Activated CD4-positive, alpha-beta T cell treated with anti-CD3 and anti-CD28 coated beads, Interleukin-2, amount 10 ng/mL, durations not matched to agents 7 days and 5 days (primary cell): Measurements from ENCODE around the gene MTCL1. TPM values are rescaled to one million over a fixed set of nuclear protein-coding genes. Genes with fewer than 3 reads are reported as not detected.
A peak's percentile ranks its signal among the peaks of the same experiment; 100 is the strongest.

Experiments used
- CTCF ChIA-PET: fragments of 350-600 bp; sonication (Branson Sonifier 250); formaldehyde crosslinking; loops from one replicate; lab custom pipeline; 2021; ENCODE audit warnings: antibody characterized with exemption; lab: Charles Lee
- POLR2A ChIA-PET: fragments of 350-600 bp; sonication (Branson Sonifier 250); formaldehyde crosslinking; loops from one replicate; lab custom pipeline; 2021; ENCODE audit warnings: antibody characterized with exemption; lab: Charles Lee
- DNase-seq: peaks from one replicate; pipeline ENCODE4 v3.0.0-alpha.2; 2020
- H3K27ac Mint-ChIP-seq: one replicate; pipeline ENCODE4 v1.8.0; 2021; ENCODE audit warnings: mild to moderate bottlenecking, moderate library complexity, mixed read lengths
- H3K27me3 Mint-ChIP-seq: one replicate; pipeline ENCODE4 v1.8.0; 2021; ENCODE audit warnings: mixed read lengths
- H3K36me3 Mint-ChIP-seq: one replicate; pipeline ENCODE4 v1.8.0; 2021; ENCODE audit warnings: low read depth, mixed read lengths
- H3K4me1 Mint-ChIP-seq: one replicate; pipeline ENCODE4 v1.8.0; 2021; ENCODE audit warnings: mixed read lengths
- H3K4me3 Mint-ChIP-seq: one replicate; pipeline ENCODE4 v1.8.0; 2021; ENCODE audit warnings: mild to moderate bottlenecking, moderate library complexity, mixed read lengths
- H3K9me3 Mint-ChIP-seq: one replicate; pipeline ENCODE4 v1.8.0; 2021; ENCODE audit warnings: mixed read lengths
- total RNA-seq, 2 experiments: library from RNA; stranded (reverse); gene quantifications; one replicate each; pipeline ENCODE4 v1.2.3, GENCODE V29; 2021

The MTCL1 gene
- total RNA-seq, 2 experiments from 2014 or later = 1.7 to 1.8 TPM

DNA sequence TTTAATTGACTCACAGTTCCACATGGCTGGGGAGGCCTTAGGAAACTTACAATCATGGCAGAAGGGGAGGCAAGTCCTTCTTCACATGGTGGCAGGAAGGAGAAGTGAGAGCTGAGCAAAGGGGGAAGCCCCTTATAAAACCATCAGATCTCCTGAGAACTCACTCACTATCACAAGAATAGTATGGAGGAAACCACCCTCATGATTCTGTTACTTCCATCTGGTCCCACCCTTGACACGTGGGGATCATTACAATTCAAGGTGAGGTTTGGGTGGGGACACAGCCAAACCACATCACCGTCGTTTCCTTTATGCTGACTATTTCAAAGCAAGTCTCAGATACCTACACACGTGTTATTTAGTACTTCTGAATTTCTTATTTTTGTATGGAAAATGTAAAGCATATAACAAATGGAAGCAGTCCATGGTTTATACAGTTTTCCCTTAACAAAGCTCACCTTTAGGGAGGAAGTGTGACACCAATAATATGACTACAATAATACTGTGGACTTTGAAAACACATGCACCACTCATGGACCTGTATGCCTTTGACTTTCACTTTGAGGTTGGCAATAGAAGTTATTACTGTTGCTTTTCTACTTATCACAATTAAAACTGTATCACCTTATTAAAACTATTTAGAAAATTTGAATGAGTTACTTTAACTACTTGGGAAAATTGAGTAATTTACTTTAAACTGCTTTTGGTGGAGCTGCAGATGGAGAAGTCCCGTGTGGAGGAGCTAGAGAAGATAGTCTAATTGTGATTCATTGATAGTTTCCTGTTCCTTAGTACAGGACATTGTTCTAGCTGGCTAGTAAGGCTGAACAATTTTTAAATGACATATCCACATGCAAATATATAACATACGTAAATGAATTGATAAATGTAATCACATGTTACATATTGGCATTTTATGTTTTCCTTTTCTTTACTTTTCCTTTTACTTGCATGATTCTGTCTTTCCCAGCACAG, 37.3 kb downstream of the MTCL1 start:
- Mint-ChIP-seq H3K27me3 (peaks cover 3% of the 10 kb centered on the region), H3K9me3 (peaks cover 39% of the 10 kb centered on the region), H3K4me1 (peaks cover 54% of the 10 kb centered on the region), H3K27ac (peak overlapping the region; percentile 85), H3K4me3 (no peak overlapping the region), H3K36me3 (peaks cover 35% of the 10 kb centered on the region)
- DNase-seq = peak; percentile 60
- POLR2A ChIA-PET = no interaction called here
- CTCF ChIA-PET = interaction anchor here (1.5 kb wide), 1 partner anchor 9 kb away, joined by 4 read pairs; no protein-coding TSS in a partner anchor

DNA sequence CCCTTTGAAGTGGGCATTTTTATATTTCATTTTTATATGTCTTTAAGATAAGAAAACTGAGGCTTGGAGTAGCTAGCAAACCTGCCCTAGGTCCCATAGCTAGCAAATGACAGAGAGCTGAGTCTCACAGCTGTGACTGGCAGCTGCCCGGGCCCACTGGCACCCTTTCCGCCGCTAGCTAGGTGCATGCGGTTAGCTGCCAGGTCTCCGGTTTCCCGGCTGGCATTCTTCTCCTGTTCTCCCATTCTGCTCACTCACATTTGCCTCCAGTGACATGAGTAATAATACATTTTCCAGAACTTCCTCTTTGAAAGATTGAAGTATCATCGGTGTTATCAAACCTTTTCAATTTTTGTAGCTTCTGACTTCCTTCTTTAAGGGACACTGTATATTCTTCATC, 38.7 kb downstream of the MTCL1 start:
- peak overlapping the region; percentile 87 for H3K27ac Mint-ChIP-seq
- peaks cover 3% of the 10 kb centered on the region for H3K27me3 Mint-ChIP-seq
- peaks cover 61% of the 10 kb centered on the region for H3K4me1 Mint-ChIP-seq
- H3K4me3 Mint-ChIP-seq = peak overlapping the region; percentile 60
- H3K36me3 Mint-ChIP-seq = peaks cover 35% of the 10 kb centered on the region
- ChIA-PET CTCF (interaction anchor here (0.5 to 0.9 kb wide), 2 partner anchors 47 to 1801 kb away, joined by 3 read pairs; no protein-coding TSS in a partner anchor), POLR2A (no interaction called here)
- no peak for DNase-seq
- H3K9me3 Mint-ChIP-seq = peaks cover 39% of the 10 kb centered on the region

DNA sequence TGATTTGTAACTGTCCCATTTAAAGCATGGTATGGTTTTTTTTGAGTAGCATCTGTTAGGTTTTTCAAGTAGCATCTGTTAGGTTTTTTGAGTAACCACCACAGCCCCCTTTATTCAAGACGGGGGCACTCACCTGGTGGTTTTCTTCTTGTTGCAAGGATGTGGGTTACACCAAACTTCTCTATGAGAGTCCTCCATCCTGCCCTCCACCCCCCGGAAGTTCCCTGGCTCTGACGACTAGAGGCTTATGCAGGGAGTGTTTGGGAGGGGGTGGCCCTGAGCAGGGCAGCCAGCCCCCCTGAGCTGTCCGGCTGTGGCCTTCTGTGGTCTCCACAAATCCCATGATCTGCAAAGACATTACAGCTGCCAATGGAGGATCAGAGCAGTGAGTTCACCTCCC, 39.3 kb downstream of the MTCL1 start:
- ChIA-PET CTCF (no interaction called here), POLR2A (no interaction called here)
- peaks cover 64% of the 10 kb centered on the region for H3K4me1 Mint-ChIP-seq
- H3K36me3 Mint-ChIP-seq = peaks cover 35% of the 10 kb centered on the region
- peak overlapping the region; percentile 87 for H3K27ac Mint-ChIP-seq
- peak; percentile 69 for DNase-seq
- H3K9me3 Mint-ChIP-seq = peaks cover 39% of the 10 kb centered on the region
- H3K27me3 Mint-ChIP-seq = peaks cover 3% of the 10 kb centered on the region
- peak overlapping the region; percentile 60 for H3K4me3 Mint-ChIP-seq

DNA sequence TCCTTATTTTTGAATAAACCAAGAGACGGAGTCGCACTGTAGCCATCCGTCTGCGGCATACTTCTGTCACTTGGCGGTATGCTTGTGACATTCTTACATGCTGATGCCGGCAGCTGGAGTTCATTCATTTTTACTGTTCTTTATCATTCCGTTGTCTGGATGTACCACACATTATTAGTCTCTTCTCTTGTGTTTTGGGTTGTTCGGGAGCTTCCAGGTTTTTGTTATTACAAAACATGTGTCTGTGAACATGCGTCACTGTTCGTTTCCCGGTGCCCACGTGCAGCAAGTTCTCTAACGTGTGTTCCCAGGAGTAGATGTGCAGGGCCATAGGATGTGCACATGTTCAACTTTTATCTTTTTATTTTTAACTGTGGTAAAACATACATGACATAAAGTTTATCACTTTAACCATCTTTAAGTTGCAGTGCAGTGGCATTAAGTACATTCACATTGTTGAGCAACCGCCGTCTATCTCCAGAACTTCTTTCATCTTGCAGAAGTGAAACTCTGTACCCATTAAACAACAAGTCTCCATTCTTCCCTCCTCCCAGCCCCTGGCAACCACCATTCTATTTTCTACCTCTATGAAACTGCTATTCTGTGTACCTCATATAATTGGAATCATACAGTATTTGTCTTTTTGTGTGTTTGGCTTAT, 40.1 kb downstream of the MTCL1 start:
- Mint-ChIP-seq H3K27me3 (no peaks in the 10 kb centered on the region), H3K4me3 (peak overlapping the region; percentile 43), H3K9me3 (peaks cover 36% of the 10 kb centered on the region), H3K36me3 (peaks cover 32% of the 10 kb centered on the region), H3K4me1 (peaks cover 68% of the 10 kb centered on the region), H3K27ac (peak overlapping the region; percentile 79)
- POLR2A ChIA-PET = no interaction called here
- CTCF ChIA-PET = no interaction called here
- DNase-seq = peak; percentile 24

DNA sequence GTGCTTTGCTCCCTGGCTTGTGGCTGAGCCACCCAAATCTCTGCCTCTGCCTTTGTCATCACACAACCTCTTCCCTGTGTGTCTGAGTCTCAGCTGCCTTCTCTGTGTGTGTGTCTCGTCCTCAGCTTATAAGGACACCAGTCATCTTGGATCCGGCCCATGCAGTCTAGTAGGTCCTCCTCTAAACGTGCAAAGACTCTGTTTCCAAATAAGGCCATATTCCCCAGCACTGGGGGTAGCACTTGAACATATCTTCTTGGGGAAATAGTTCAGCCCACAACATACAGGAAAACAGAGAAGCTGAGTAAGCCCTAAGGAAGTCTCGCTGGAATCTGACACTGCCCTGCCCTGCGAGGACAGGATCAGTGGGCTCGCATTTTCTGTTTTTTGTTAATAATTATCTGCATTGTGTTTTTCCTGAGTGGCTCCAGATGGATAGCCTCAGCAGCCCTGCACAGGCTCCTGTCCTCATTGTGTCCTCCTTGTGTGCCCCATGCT, 42.1 kb downstream of the MTCL1 start:
- POLR2A ChIA-PET = no interaction called here
- DNase-seq = no peak
- no peak overlapping the region for H3K4me3 Mint-ChIP-seq
- peaks cover 19% of the 10 kb centered on the region for H3K36me3 Mint-ChIP-seq
- peaks cover 24% of the 10 kb centered on the region for H3K9me3 Mint-ChIP-seq
- peaks cover 71% of the 10 kb centered on the region for H3K4me1 Mint-ChIP-seq
- H3K27ac Mint-ChIP-seq = no peak overlapping the region
- H3K27me3 Mint-ChIP-seq = no peaks in the 10 kb centered on the region
- CTCF ChIA-PET = interaction anchor here (1.5 to 1.6 kb wide), 2 partner anchors 11 to 36 kb away, joined by 4 to 6 read pairs; no protein-coding TSS in a partner anchor

DNA sequence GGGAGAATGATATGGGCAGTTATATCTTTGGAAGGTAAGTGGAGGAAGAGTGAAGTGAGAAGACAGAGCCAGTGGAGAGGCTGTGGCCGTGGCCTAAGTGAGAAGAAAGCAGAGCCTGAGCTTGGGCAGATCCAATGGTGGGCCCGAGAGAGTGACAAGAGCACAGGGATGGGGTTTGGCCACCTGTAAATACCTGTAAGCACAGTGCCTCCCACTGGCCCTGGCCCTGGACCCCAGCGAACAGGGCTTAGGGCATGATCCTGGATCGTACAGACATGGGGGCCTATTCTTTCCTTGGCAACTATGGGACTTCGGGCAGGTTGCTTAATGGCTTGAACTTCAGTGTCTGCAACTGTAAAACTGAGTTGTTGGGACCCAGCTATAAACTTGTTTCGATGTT, 44.1 kb downstream of the MTCL1 start:
- H3K4me3 Mint-ChIP-seq = no peak overlapping the region
- H3K4me1 Mint-ChIP-seq = peaks cover 58% of the 10 kb centered on the region
- H3K36me3 Mint-ChIP-seq = peaks cover 9% of the 10 kb centered on the region
- DNase-seq = no peak
- H3K9me3 Mint-ChIP-seq = peaks cover 9% of the 10 kb centered on the region
- H3K27ac Mint-ChIP-seq = no peak overlapping the region
- CTCF ChIA-PET = no interaction called here
- no peaks in the 10 kb centered on the region for H3K27me3 Mint-ChIP-seq
- POLR2A ChIA-PET = no interaction called here

DNA sequence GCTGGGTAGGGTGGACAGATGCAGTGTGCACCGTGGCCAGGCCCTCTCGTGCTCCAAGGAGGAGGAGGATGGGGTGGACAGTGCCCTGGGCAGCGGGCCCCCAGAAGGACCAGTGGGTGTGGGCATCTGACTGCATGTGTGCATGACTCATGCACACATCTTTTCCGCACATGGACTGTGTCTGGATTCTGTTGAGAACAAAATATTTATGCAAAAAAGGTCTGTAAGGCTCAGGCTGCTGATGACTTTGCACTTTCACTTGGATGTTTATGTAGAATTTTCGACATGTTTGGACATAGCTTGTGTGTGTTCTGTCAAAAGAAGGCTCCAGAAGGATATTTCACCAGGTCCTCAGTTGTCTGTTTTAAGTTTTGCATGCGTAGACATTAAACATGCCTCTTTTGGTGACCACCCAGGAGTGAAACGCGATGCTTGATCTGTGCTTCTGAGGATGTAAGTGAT, 45.6 kb downstream of the MTCL1 start:
- no peaks in the 10 kb centered on the region for H3K27me3 Mint-ChIP-seq
- H3K36me3 Mint-ChIP-seq = no peaks in the 10 kb centered on the region
- no peak for DNase-seq
- no peak overlapping the region for H3K4me3 Mint-ChIP-seq
- H3K9me3 Mint-ChIP-seq = no peaks in the 10 kb centered on the region
- no peak overlapping the region for H3K27ac Mint-ChIP-seq
- ChIA-PET CTCF (no interaction called here), POLR2A (no interaction called here)
- H3K4me1 Mint-ChIP-seq = peaks cover 59% of the 10 kb centered on the region

DNA sequence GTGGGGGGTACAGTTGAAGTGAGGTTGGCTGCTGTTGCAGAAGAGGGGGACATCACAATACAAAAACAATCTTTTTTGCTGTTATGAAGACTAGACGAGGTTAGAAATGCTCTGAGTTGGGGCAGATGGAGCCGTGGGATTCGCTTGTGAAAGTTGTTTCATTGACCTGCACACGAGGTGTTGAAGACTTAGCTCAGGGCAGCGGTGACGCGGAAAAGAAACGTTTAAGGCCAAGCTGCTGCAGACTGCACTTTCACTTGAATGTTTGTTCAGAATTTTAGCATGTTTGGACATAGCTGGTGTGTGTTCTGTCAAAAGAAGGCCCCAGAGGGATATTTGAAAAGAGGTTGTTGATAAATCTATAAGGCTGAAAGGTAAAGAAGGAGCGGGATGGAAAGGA, 46.3 kb downstream of the MTCL1 start:
- no peak for DNase-seq
- Mint-ChIP-seq H3K27ac (no peak overlapping the region), H3K27me3 (no peaks in the 10 kb centered on the region), H3K9me3 (no peaks in the 10 kb centered on the region), H3K36me3 (no peaks in the 10 kb centered on the region), H3K4me3 (no peak overlapping the region), H3K4me1 (peaks cover 58% of the 10 kb centered on the region)
- CTCF ChIA-PET = interaction anchor here (0.8 kb wide), 1 partner anchor 9 kb away, joined by 4 read pairs; no protein-coding TSS in a partner anchor
- POLR2A ChIA-PET = no interaction called here

DNA sequence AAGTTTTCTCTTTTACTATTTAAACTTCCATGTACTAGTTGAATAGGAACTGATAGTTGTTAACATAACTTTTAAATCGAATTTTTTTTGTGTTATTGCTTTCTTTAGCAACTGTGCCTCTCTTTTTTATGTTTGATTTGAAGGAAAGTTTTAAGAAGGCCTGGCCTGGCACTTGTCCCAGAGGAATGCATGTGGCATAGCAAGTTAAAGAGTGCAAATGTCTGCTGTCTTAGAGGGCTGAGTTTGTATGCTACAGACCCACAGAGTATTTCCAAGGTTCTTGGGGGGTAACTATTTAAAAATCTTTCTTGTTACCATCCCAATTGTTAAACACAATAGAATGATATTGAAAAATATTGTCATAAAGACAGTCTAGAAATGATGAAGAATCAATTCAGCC, 47.0 kb downstream of the MTCL1 start:
- Mint-ChIP-seq H3K4me1 (peaks cover 60% of the 10 kb centered on the region), H3K36me3 (no peaks in the 10 kb centered on the region), H3K27me3 (no peaks in the 10 kb centered on the region), H3K27ac (no peak overlapping the region), H3K4me3 (no peak overlapping the region), H3K9me3 (no peaks in the 10 kb centered on the region)
- DNase-seq = no peak
- ChIA-PET POLR2A (no interaction called here), CTCF (interaction anchor here (0.8 kb wide), 1 partner anchor 9 kb away, joined by 4 read pairs; no protein-coding TSS in a partner anchor)

DNA sequence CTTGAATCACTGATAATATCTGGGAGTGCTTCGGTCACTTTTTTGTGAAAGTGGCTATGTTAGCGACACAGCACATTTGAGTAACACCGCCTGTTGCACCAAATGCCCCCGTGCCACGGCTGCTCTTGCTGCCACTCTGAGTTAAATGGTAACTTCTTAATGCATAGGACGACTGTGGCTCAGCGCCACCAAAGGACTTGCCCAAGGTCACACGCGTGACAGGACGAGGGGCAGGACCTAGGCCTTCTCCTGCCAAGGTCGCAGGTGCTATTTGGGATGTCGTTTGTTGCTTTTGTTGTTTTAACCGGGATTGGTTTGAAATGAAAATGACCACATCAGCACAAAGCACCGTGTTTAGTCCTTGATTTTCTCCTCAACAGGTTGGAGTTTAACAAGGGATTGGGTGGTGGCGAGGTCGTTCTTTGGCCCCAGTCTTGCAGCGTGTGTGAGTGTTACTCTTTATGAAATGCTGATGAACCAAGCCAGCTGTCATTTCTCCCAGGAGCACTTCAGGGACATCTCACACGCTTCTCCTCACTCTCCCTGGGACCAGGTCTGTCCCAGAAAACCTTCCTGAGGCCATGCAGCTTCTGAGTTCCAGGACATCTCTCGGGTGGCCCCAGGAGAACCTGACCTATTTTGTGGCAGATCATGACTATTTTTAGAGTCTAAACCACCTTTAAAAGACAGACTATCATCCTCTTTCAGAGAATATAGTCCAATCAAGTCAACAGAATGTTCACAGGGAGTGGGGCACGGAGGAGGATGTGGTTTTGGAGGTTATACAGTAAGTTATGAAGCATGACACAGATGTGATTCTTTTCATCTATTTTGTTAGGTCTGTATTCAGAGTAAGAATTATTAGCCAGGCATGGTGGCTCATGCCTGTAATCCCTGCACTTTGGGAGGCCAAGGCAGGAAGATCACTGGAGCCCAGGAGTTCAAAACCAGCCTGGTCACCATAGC, 49.9 kb downstream of the MTCL1 start:
- ChIA-PET POLR2A (no interaction called here), CTCF (interaction anchor here (1.2 kb wide), 1 partner anchor 147 kb away, joined by 4 read pairs; no protein-coding TSS in a partner anchor)
- H3K9me3 Mint-ChIP-seq = peaks cover under 1% of the 10 kb centered on the region
- peak overlapping the region; percentile 92 for H3K27ac Mint-ChIP-seq
- peak; percentile 84 for DNase-seq
- H3K4me1 Mint-ChIP-seq = peaks cover 54% of the 10 kb centered on the region
- H3K4me3 Mint-ChIP-seq = peak overlapping the region; percentile 56
- H3K36me3 Mint-ChIP-seq = no peaks in the 10 kb centered on the region
- peaks cover 6% of the 10 kb centered on the region for H3K27me3 Mint-ChIP-seq

DNA sequence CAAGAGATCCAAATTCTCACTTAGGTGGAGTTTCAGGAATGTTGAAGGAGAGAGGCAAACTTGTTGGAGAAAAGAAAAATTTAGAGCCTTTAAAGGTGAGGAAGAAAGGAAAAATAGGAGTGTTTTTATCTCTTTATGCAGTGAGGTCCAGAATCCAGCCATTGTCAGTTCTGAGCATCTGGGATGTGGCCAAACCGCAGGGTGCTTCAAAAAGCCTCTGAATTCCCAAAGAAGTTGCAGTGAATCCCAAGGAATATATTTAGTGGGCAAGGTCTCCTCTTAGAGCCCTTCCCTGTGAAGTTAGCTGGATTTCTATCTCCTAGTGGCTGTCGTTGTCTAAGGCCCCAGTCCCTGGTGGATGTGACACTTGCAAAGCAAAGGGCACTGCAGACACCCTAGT, 51.2 kb downstream of the MTCL1 start:
- Mint-ChIP-seq H3K9me3 (peaks cover 10% of the 10 kb centered on the region), H3K27ac (no peak overlapping the region), H3K4me3 (no peak overlapping the region), H3K36me3 (peaks cover 3% of the 10 kb centered on the region), H3K27me3 (peaks cover 11% of the 10 kb centered on the region), H3K4me1 (peaks cover 42% of the 10 kb centered on the region)
- DNase-seq = no peak
- ChIA-PET POLR2A (no interaction called here), CTCF (no interaction called here)
